ENCODE results near the gene RCVRN. TPM values are rescaled to one million over a fixed set of nuclear protein-coding genes. Genes with fewer than 3 reads are reported as not detected.
A peak's percentile ranks its signal among the peaks of the same experiment; 100 is the strongest.
"Not testable (repeated sequence)": the region's sequence is repeated elsewhere in the genome, so short reads cannot be mapped to it uniquely, and the experiment has no call there.

Gene RCVRN
- total RNA-seq, 4 donors from 2014 or later, result 0.06 to 1.1 (median 0.24) TPM

- WGBS, 2 donors, result 42 to 56% methylated on average over 13 of the region's 13 CpGs
- no peak overlapping the region for H3K4me3 ChIP-seq (ENCODE audit: low read depth, poor library complexity, severe bottlenecking)
- intact Hi-C loops (cut with DNase I; ENCODE audit: low total_unique reads), result loop anchor here (5.0 kb wide), 1 partner anchor 294 kb away; no protein-coding TSS in a partner anchor
- TF ChIP-seq CTCF (IDR thresholded peaks at IDR 0.05), result no peak
- no peak for TF ChIP-seq POLR2A (IDR thresholded peaks at IDR 0.05)
- DNase-seq (ENCODE audit: low spot score in 2 of 2), result no peak
Observed at GRCh38 chr17:9928601-9929333, 23.7 kb upstream of the RCVRN start.

GRCh38 chr17:9926150-9926804 lies 21.2 kb upstream of the RCVRN start:
- intact Hi-C loops (cut with DNase I; ENCODE audit: low total_unique reads), result loop anchor here (5.0 kb wide), 1 partner anchor 296 kb away; no protein-coding TSS in a partner anchor
- 83 to 89% methylated on average over 19 to 21 of the region's 21 CpGs for WGBS, 2 donors
- H3K4me3 ChIP-seq (ENCODE audit: low read depth, poor library complexity, severe bottlenecking), result no peak overlapping the region
- no peak for DNase-seq (ENCODE audit: low spot score in 2 of 2)
- no peak for TF ChIP-seq CTCF (IDR thresholded peaks at IDR 0.05)

GRCh38 chr17:9925457-9925856 lies 20.4 kb upstream of the RCVRN start:
- 85 to 91% methylated on average over 11 of the region's 11 CpGs for WGBS, 2 donors
- no peak overlapping the region for H3K4me3 ChIP-seq (ENCODE audit: low read depth, poor library complexity, severe bottlenecking)
- TF ChIP-seq POLR2A (IDR thresholded peaks at IDR 0.05) (no peak), CTCF (IDR thresholded peaks at IDR 0.05) (no peak)
- intact Hi-C loops (cut with DNase I; ENCODE audit: low total_unique reads), result loop anchor here (5.0 kb wide), 1 partner anchor 297 kb away; no protein-coding TSS in a partner anchor
- no peak for DNase-seq (ENCODE audit: low spot score in 2 of 2)

GRCh38 chr17:9924735-9925191 lies 19.7 kb upstream of the RCVRN start:
- WGBS, 2 donors, result 16 to 17% methylated on average over 6 of the region's 6 CpGs
- no peak overlapping the region for H3K4me3 ChIP-seq (ENCODE audit: low read depth, poor library complexity, severe bottlenecking)
- TF ChIP-seq POLR2A (IDR thresholded peaks at IDR 0.05) (no peak), CTCF (IDR thresholded peaks at IDR 0.05) (peak in 1 of 3 donors; percentile 60)
- DNase-seq (ENCODE audit: low spot score in 2 of 2), result peak in 1 of 2 donors; percentile 38
- intact Hi-C loops (cut with DNase I; ENCODE audit: low total_unique reads), result loop anchor here (5.0 kb wide), 1 partner anchor 298 kb away; no protein-coding TSS in a partner anchor

GRCh38 chr17:9922012-9922848 lies 17.2 kb upstream of the RCVRN start:
- WGBS, 2 donors, result 91 to 96% methylated on average over 14 of the region's 14 CpGs
- intact Hi-C loops (cut with DNase I; ENCODE audit: low total_unique reads), result no loop called here
- TF ChIP-seq CTCF (IDR thresholded peaks at IDR 0.05) (no peak), POLR2A (IDR thresholded peaks at IDR 0.05) (no peak)
- H3K4me3 ChIP-seq (ENCODE audit: low read depth, poor library complexity, severe bottlenecking), result no peak overlapping the region
- no peak for DNase-seq (ENCODE audit: low spot score in 2 of 2)

GRCh38 chr17:9921216-9921615 lies 16.1 kb upstream of the RCVRN start:
- WGBS, 2 donors, result 87 to 95% methylated on average over 13 of the region's 13 CpGs
- DNase-seq (ENCODE audit: low spot score in 2 of 2); H3K4me3 ChIP-seq (ENCODE audit: low read depth, poor library complexity, severe bottlenecking); intact Hi-C loops (cut with DNase I; ENCODE audit: low total_unique reads): not testable (repeated sequence)

Measured in lower leg skin (tissue), 4 donors.